Rectal smooth muscle tissue (tissue), 1 donor: Measurements from ENCODE around the gene RAB34.
"Not testable (repeated sequence)": the region's sequence is repeated elsewhere in the genome, so short reads cannot be mapped to it uniquely, and the experiment has no call there.

Source experiments
- H3K27ac ChIP-seq: one replicate; pipeline ENCODE4 v1.7.0; 2013; ENCODE audit warnings: low read depth, low read length, inconsistent platforms
- H3K27me3 ChIP-seq: one replicate; pipeline ENCODE4 v1.7.0; 2013; ENCODE audit warnings: low read length; ENCODE audit not compliant: control insufficient read depth, insufficient read depth
- H3K36me3 ChIP-seq: one replicate; pipeline ENCODE4 v1.7.0; 2013; ENCODE audit warnings: low read length; ENCODE audit not compliant: control insufficient read depth, insufficient read depth
- H3K4me1 ChIP-seq: one replicate; pipeline ENCODE4 v1.7.0; 2013; ENCODE audit warnings: low read length; ENCODE audit not compliant: control insufficient read depth, insufficient read depth
- H3K4me3 ChIP-seq: one replicate; pipeline ENCODE4 v1.7.0; 2013; ENCODE audit warnings: low read length
- H3K9ac ChIP-seq: one replicate; pipeline ENCODE4 v1.7.0; 2013; ENCODE audit warnings: low read length

RAB34 gene

DNA sequence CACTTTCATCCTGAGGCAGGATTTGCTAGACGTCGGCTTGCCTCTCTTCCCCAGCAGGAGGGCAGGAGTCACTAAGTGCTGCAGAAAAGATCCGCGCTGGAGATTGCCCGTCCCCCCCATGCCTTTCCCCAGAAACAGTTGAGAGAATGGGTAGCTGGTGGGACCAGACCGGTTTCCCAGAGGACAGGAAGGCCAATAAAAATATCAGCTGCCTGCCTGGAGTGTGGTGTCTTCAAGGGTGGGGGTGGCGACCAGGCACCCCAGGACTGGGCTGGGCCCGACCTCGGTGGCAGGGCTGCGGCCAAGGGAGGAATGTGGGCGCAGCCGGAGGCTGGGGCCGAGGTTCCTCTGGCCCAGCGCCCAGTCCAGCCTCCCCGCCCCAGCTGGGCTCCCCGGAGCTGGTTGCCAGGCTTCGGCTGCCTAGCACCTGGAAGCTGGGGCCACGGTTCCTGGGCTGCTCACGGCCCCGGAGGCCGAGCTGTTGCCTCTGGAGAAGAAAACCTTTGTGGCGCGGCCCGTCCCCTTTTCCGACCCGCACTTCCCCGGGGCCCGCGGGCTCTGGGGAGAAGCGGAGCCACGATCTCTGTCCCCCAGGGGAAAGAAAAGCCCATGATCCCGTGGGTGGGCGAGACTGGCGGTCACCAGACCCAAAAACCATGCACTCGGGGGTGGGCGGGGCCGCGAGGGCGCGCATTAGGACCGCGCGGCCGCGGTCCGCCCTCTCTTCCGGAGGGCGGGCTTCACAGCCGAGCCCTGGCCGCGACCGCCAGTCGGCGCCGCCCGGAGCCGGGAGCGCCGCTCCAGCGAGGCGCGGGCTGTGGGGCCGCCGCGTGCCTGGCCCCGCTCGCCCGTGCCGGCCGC lies 25.8 kb upstream of the RAB34 start, which contains the start of gene TRAF4:
Gene TRAF4, plus strand, starts transcription at position 769 of the 861 bp plus-strand sequence. CDS start 102 bp downstream, outside the sequence.
- Histone ChIP-seq H3K9ac (peak within 1 kb of the TSS; percentile 54), H3K27ac (peak within 1 kb of the TSS; percentile 69), H3K4me3 (peak within 1 kb of the TSS; percentile 84), H3K4me1 (peaks cover 13% of the 10 kb centered on the region), H3K36me3 (peaks cover 12% of the 10 kb centered on the region), H3K27me3 (no peaks in the 10 kb centered on the region)

DNA sequence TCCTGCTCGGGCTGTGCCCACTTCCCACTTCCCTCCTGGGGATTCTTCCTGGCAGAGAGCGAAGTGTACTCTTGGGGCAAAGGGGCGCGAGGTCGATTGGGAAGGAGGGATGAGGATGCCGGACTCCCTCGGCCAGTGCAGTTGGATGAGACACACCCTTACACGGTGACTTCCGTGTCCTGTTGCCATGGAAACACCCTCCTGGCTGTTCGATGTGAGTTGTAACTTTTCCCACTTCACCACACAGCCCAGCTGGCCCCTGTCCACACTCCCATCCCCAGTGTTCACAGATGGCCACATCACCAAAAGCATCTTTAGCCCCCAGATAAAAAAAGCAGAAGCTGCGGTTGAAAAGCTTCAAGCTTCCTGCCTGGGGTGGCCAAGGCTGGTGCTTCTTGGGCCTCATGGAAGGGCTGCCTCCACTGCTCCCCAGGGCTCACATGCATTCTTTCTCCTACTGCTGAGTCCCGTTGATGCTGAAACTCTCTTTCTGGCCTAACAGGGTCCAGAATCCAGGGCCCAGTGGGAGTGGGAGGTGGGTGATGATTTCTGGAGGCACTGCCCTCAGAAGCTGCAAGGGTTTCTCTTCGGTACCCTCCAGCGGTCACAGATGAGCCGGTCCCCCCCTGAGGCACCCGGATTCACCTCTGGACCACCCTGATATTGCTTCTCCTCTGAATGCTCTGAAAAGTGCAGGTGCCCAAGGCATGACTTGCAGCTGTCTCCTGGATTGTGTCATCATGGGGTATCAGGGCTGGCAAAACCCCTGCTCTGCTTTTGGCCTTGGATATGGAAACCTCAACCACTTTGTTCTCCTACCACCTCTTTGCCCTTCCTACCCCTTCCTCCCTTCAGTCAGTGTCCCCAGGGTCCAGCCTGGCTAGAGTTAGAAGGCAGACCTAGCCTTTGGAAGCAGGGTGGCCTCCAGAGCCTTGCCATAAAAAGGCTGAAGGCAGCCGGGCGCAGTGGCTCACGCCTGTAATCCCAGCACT lies 24.0 kb upstream of the RAB34 start:
- Histone ChIP-seq H3K27me3 (no peaks in the 10 kb centered on the region), H3K27ac (no peak overlapping the region), H3K4me1 (peaks cover 13% of the 10 kb centered on the region), H3K9ac (no peak overlapping the region), H3K4me3 (no peak overlapping the region), H3K36me3 (no peaks in the 10 kb centered on the region)

DNA sequence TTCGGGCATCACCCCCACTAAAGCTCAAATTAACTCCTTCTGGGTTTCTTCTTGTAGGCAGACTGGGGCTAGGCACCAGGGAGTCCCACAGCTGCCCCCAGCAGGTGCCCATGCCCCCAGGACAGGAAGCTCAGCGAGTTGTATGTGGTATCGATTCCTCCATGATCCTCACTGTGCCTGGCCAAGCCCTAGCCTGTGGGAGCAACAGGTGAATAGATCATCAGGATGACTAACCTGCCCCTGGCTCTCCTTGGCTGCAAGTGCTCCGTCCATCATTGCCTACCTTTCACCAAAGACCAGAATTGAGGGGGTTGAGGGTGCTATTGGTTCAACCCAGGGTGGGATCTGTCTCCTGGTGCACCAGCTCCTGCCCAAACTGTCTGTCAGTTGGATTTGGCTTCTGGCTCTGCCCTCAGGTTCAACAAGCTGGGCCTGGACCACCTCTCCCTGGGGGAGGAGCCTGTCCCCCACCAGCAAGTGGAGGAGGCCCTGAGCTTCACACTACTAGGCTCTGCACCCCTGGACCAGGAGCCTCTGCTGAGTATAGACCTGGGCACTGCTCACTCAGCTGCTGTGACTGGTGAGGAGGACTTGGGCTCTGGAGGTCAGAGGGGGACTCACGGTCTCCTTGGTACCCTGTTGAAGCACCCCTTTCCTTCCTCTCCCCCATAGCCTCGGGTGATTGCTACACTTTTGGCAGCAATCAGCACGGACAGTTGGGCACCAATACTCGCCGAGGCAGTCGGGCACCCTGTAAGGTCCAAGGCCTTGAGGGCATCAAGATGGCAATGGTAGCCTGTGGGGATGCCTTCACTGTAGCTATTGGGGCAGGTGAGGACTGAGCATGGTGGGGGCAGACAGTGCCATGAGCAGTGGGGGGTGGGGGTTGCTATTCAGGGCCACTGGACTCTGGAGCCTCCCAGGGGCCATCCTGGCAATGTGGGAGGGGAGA lies 23.0 kb upstream of the RAB34 start:
- Histone ChIP-seq H3K36me3 (no peaks in the 10 kb centered on the region), H3K27me3 (no peaks in the 10 kb centered on the region), H3K4me1 (peaks cover 13% of the 10 kb centered on the region), H3K27ac (no peak overlapping the region), H3K4me3 (no peak overlapping the region), H3K9ac (no peak overlapping the region)

DNA sequence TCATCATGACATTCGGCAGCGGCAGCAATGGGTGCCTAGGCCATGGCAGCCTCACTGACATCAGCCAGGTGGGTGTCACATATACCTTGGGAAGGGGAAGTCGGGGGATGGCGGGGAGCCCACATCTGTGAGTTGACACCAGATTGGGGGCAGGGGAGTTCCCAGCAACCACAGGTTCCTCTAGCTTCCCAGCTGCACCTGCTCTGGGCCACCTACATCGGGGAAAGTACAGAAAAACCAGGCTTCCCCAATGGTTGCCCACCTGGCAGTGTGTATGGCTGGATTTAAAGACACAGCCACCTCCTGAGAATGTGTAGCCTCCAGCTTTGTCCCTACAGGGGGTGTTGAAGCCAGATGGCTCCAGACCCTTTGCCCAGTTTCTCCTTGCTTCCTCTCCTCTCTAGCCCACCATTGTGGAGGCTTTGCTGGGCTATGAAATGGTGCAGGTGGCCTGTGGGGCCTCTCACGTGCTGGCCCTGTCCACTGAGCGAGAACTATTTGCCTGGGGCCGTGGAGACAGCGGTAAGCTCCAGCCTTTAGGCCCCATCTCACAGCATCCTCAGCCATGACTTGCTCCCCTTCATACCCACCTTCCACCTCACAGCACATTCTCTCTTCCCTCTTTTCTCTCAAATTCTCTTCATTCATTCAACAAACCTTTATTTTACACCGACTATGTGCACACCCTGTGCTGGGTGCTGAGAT lies 21.2 kb upstream of the RAB34 start:
- Histone ChIP-seq H3K27ac (no peak overlapping the region), H3K9ac (no peak overlapping the region), H3K27me3 (no peaks in the 10 kb centered on the region), H3K36me3 (no peaks in the 10 kb centered on the region), H3K4me3 (no peak overlapping the region), H3K4me1 (peaks cover 6% of the 10 kb centered on the region)

DNA sequence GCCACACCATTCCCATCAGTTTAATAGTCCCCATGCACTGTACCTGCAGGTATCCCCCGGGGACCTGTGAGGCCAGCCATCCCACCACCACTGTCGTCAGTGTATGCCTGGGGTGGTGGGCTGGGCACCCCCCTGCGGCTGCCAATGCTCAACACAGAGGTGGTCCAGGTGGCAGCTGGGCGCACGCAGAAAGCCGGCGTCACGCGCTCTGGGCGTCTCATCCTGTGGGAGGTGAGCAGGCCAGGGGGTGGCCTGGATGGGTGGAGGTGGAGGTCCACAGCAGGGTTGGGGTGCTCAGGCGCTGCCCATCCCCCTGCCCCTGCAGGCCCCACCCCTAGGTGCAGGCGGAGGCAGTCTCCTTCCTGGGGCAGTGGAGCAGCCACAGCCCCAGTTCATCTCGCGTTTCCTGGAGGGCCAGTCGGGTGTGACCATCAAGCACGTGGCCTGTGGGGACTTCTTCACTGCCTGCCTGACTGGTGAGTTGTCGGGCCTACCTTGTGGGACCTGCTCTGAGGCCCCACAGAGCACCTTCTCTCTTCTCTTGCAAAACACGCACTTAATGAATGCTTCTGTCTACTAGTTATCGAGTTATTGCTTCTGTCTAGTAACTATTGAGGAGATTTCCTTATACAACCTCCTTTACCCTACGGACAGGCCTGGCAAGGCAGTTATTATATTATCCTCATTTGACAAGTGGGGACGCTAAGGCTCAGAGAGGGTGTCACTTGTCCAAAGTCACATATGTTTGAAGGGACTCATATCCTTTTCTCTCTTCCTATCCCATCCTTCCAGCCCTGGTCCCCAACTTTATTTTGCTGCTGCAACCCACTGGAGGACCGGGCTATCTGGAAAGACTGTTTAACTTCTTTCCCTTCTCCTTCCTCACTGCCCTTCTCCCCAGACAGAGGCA lies 20.4 kb upstream of the RAB34 start:
- peaks cover under 1% of the 10 kb centered on the region for H3K4me1 ChIP-seq
- H3K36me3 ChIP-seq = no peaks in the 10 kb centered on the region
- no peaks in the 10 kb centered on the region for H3K27me3 ChIP-seq
- no peak overlapping the region for H3K9ac ChIP-seq
- H3K4me3 ChIP-seq = no peak overlapping the region
- no peak overlapping the region for H3K27ac ChIP-seq

DNA sequence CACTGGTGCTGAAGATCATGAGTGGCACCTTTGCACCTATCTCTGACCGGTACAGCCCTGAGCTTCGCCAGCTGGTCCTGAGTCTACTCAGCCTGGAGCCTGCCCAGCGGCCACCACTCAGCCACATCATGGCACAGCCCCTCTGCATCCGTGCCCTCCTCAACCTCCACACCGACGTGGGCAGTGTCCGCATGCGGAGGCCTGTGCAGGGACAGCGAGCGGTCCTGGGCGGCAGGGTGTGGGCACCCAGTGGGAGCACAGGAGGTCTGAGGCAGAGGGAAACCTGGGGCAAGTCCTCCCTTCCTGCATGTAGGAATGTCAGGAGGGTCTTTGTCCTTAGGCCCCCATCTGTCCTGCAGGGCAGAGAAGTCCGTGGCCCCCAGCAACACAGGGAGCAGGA lies 19.6 kb upstream of the RAB34 start:
- no peaks in the 10 kb centered on the region for H3K4me1 ChIP-seq
- no peaks in the 10 kb centered on the region for H3K27me3 ChIP-seq
- H3K27ac ChIP-seq = no peak overlapping the region
- H3K4me3 ChIP-seq = no peak overlapping the region
- no peaks in the 10 kb centered on the region for H3K36me3 ChIP-seq
- no peak overlapping the region for H3K9ac ChIP-seq

DNA sequence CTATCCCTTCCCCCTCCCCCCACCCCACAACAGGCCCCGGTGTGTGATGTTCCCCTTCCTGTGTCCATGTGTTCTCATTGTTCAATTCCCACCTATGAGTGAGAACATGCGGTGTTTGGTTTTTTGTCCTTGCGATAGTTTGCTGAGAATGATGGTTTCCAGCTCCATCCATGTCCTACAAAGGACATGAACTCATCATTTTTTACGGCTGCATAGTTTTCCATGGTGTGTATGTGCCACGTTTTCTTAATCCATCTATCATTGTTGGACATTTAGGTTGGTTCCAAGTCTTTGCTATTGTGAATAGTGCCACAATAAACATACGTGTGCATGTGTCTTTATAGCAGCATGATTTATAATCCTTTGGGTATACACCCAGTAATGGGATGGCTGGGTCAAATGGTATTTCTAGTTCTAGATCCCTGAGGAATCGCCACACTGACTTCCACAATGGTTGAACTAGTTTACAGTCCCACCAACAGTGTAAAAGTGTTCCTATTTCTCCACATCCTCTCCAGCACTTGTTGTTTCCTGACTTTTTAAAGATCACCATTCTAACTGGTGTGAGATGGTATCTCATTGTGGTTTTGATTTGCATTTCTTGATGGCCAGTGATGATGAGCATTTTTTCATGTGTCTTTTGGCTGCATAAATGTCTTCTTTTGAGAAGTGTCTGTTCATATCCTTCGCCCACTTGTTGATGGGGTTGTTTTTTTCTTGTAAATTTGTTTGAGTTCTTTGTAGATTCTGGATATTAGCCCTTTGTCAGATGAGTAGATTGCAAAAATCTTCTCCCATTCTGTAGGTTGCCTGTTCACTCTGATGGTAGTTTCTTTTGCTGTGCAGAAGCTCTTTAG lies 18.5 kb upstream of the RAB34 start:
- not testable (repeated sequence) for H3K4me3 ChIP-seq, H3K27ac ChIP-seq, H3K27me3 ChIP-seq, H3K9ac ChIP-seq, H3K36me3 ChIP-seq, H3K4me1 ChIP-seq

DNA sequence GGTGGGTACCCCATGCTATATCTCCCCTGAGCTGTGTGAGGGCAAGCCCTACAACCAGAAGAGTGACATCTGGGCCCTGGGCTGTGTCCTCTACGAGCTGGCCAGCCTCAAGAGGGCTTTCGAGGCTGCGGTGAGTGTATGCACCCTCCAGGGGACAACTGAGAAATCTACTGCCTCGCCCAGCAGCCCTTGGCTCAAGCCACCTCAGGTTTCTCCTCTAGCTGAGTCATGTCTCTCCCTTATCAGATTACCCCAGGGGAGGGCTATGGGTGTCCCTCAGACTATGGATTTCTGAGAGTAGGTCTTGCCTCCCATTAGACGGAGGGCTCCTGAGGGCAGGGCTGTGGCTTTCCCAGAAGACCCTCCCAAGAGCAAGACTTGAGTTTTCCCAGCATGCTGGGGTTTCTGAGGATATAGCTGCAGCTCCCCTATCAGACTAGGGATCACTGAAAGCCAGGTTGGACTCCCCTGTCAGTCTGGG lies 17.6 kb upstream of the RAB34 start:
- no peak overlapping the region for H3K4me3 ChIP-seq
- no peak overlapping the region for H3K9ac ChIP-seq
- H3K36me3 ChIP-seq = no peaks in the 10 kb centered on the region
- H3K27ac ChIP-seq = no peak overlapping the region
- no peaks in the 10 kb centered on the region for H3K4me1 ChIP-seq
- no peaks in the 10 kb centered on the region for H3K27me3 ChIP-seq

DNA sequence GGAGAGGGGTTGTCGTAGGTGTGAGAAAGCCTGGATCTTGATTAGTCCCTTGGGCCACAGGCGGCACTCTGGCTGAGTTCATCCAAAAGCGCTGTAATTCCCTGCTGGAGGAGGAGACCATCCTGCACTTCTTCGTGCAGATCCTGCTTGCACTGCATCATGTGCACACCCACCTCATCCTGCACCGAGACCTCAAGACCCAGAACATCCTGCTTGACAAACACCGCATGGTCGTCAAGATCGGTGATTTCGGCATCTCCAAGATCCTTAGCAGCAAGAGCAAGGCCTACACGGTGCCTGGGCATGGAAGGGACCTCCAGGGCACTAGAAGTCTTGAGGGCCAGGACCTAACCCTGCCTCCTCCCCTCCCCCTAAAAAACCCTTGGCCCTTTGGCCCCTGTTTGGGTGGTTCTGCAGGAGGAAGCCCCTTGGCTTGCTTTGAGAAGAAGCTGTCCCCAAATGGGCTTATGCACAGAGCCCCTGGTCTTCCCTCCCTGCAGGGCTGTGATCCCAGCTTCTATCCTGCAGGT lies 17.1 kb upstream of the RAB34 start:
- Histone ChIP-seq H3K4me1 (no peaks in the 10 kb centered on the region), H3K27me3 (no peaks in the 10 kb centered on the region), H3K9ac (no peak overlapping the region), H3K27ac (no peak overlapping the region), H3K4me3 (no peak overlapping the region), H3K36me3 (no peaks in the 10 kb centered on the region)

DNA sequence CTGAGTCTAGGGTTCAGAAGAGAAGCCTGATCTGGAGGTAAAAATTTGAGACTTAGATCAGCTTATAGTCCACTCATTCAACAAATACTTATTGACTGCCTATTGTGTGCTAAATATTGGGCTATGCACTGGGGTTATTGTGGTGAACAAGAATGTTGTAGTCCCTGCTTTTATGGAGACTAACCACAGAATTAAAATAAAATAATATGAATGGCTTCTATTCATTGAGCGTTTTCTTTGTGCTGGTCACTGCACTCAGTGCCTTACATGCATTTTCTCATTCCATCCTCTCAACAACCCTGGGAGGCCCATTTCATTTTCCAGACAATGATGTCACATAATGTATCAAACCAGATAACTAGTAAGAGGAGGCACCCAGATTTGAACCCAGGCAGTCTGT lies 15.7 kb upstream of the RAB34 start:
- Histone ChIP-seq H3K27ac (no peak overlapping the region), H3K4me1 (no peaks in the 10 kb centered on the region), H3K4me3 (no peak overlapping the region), H3K9ac (no peak overlapping the region), H3K36me3 (no peaks in the 10 kb centered on the region), H3K27me3 (no peaks in the 10 kb centered on the region)
